Endothelial cell of umbilical vein (primary cell): ENCODE measurements around the gene RPGRIP1L.

Experiments used
- CTCF ChIP-seq, 2 donors: IDR thresholded peaks; 1 replicate in 1 of 2; 2 replicates in 1 of 2; pipeline ENCODE4 v1.5.1; 2011; ENCODE audit warnings: low read length in 2 of 2, mild to moderate bottlenecking in 2 of 2, moderate library complexity in 2 of 2, control low read depth in 1 of 2, inconsistent platforms in 1 of 2, low read depth in 1 of 2; ENCODE audit not compliant: insufficient read depth in 1 of 2; ENCODE audit errors: extremely low read depth in 1 of 2
- EZH2 ChIP-seq: IDR thresholded peaks from 2 replicates; pipeline ENCODE4 v1.6.1; 2012; ENCODE audit warnings: borderline replicate concordance, low read depth, mild to moderate bottlenecking, moderate library complexity, low read length, inconsistent platforms; ENCODE audit not compliant: severe bottlenecking
- GATA2 ChIP-seq: IDR thresholded peaks from 2 replicates; pipeline ENCODE4 v1.7.0; 2011; ENCODE audit warnings: low read depth, mild to moderate bottlenecking, moderate library complexity, mixed read lengths, low read length; ENCODE audit not compliant: insufficient read length, insufficient read depth
- MAX ChIP-seq: IDR thresholded peaks from 2 replicates; pipeline ENCODE4 v1.6.1; 2011; ENCODE audit not compliant: insufficient read depth, insufficient read length
- MYC ChIP-seq: IDR thresholded peaks from one replicate; pipeline ENCODE4 v1.6.1; 2011; ENCODE audit warnings: mild to moderate bottlenecking, low read depth, low read length
- POLR2A ChIP-seq: IDR thresholded peaks from 2 replicates; pipeline ENCODE4 v1.6.1; 2012; ENCODE audit warnings: low read depth, mild to moderate bottlenecking, control low read depth, low read length
- POLR2AphosphoS5 ChIP-seq: IDR thresholded peaks from 2 replicates; pipeline ENCODE4 v1.6.1; 2012; ENCODE audit warnings: low read depth, mild to moderate bottlenecking, control low read depth, low read length, moderate library complexity; ENCODE audit not compliant: insufficient read depth

- no peak for TF ChIP-seq EZH2
- no peak for TF ChIP-seq MYC
- no peak for TF ChIP-seq CTCF (IDR thresholded peaks at IDR 0.05; ENCODE audit: extremely low read depth in 1 of 2, insufficient read depth in 1 of 2, low read depth in 1 of 2, low read length in 2 of 2)
- no peak for TF ChIP-seq POLR2A
- TF ChIP-seq GATA2 = no peak
- no peak for TF ChIP-seq MAX
- no peak for TF ChIP-seq POLR2AphosphoS5
These were observed 48.9 kb upstream of the RPGRIP1L start for GRCh38 chr16:53752560-53752959.
